Measurements from ENCODE around the gene MYLK3.

MYLK3 gene

DNA sequence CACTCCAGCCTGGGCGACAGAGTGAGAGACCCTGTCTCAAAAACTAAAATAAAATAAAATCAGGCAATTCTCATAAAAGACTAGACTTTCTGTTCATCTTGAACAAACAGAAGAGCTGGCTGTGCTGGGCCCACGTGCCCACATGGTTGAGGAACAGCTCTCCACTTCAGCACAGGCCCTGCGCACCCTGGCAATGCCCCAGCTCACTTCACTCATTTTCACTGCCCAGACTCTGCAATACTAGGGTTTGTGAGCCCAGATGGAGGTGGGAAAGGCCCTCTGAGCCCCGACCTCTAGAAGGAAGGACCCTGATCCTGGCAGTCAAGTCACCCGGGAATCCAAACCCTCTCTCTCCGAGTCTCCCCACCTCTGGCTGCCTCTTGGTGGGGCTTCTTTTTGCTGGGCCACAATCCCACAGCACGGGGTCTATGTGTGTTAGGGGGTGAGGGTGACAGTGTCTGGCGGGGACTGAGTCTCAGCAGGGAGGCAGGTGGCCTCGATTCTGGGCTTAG lies 14.8 kb downstream of the MYLK3 start:
- no peak for TF ChIP-seq CTCF (IDR thresholded peaks at IDR 0.05; ENCODE audit: control insufficient read depth, insufficient read depth, low read depth, low read length, missing control alignments)
- DNase-seq (ENCODE audit: low read depth): no peak
- no peak overlapping the region for H3K4me3 ChIP-seq (ENCODE audit: control insufficient read depth, low read depth, low read length)

DNA sequence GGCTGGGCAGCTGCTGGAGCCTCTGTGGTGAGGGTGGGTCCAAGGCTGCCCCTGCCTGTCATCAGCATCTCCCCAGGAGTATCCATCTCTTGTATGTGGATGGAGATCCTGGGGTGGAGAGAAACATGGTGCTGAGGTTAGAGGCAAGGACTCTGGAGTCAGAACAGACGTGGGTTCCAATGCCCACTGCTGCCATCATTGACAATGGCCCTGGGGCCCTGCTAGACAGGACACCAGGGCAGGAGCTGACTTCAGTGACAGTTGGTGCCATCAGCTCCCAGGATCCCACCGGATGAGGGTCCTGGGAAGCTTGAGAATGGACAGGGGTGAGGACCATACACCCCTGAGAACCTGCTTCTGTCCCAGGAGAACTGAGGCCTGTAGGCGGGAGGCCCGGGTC lies 15.6 kb downstream of the MYLK3 start:
- no peak for TF ChIP-seq CTCF (IDR thresholded peaks at IDR 0.05; ENCODE audit: control insufficient read depth, insufficient read depth, low read depth, low read length, missing control alignments)
- no peak for DNase-seq (ENCODE audit: low read depth)
- no peak overlapping the region for H3K4me3 ChIP-seq (ENCODE audit: control insufficient read depth, low read depth, low read length)

- no peak for TF ChIP-seq CTCF (IDR thresholded peaks at IDR 0.05; ENCODE audit: control insufficient read depth, insufficient read depth, low read depth, low read length, missing control alignments)
- H3K4me3 ChIP-seq (ENCODE audit: control insufficient read depth, low read depth, low read length): no peak overlapping the region
These were observed 16.2 kb downstream of the MYLK3 start for GRCh38 chr16:46731691-46732555.

GRCh38 chr16:46730801-46731690 lies 17.1 kb downstream of the MYLK3 start:
- H3K4me3 ChIP-seq (ENCODE audit: control insufficient read depth, low read depth, low read length): no peak overlapping the region
- TF ChIP-seq CTCF (IDR thresholded peaks at IDR 0.05; ENCODE audit: control insufficient read depth, insufficient read depth, low read depth, low read length, missing control alignments): no peak
- DNase-seq (ENCODE audit: low read depth): no peak

More at GRCh38 chr16:46731691-46732555, 16.2 kb downstream of the MYLK3 start:
- no peak for DNase-seq (ENCODE audit: low read depth)

DNA sequence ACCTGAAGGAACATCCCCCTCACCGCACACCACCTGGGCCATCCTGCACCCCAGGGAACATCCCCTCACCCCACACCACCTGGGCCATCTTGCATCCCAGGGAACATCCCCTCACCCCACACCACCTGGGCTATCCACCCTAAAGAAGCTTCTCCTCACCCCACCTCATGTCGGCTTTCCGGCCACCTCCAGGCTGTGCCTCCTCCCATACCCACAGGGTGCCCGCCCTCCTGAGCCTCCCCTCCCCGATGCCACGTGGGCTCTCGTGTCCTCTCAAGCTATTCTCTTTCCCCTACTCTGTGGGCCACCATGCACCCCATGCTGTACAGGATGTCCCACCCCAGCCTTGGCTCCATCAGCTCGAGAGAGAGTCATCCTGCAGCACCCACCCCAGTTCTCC lies 18.0 kb downstream of the MYLK3 start:
- no peak for DNase-seq (ENCODE audit: low read depth)
- H3K4me3 ChIP-seq (ENCODE audit: control insufficient read depth, low read depth, low read length): no peak overlapping the region
- TF ChIP-seq CTCF (IDR thresholded peaks at IDR 0.05; ENCODE audit: control insufficient read depth, insufficient read depth, low read depth, low read length, missing control alignments): no peak

DNA sequence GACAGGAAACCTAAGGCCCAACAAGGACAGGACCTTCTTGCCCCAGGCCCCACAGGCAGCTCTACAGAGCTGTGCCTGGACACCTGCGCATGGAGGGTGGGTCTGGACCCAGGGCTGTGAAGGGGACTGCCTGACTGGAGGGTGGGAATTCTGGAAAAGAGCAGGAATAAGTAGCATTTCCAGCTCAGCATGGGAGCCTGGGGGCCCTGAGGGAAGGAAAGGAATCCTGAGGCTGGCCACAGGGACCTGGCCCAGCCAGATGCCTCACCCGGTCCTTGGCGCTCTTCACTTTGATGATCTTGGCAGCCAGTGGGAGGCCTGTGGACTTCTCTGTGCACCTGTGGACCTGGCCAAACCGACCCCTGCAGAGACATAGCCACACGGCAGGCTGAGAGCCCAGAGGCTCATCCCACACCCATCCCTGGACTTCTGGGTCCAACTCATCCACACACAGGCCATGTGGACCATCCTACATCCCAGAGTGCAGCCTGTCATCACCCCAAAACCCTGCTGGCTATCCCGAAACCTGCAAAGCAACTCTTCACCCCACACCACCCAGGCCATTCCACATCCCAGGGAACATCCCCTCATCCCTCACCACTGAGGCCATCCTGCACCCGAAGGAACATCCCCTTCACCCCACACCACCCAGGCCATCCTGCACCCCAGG lies 18.7 kb downstream of the MYLK3 start:
- TF ChIP-seq CTCF (IDR thresholded peaks at IDR 0.05; ENCODE audit: control insufficient read depth, insufficient read depth, low read depth, low read length, missing control alignments): no peak
- no peak overlapping the region for H3K4me3 ChIP-seq (ENCODE audit: control insufficient read depth, low read depth, low read length)
- no peak for DNase-seq (ENCODE audit: low read depth)
